Astrocyte of the cerebellum (primary cell): ENCODE results near the gene MTMR3.

Experiments
- DNase-seq: peaks from one replicate; pipeline ENCODE4 v3.0.0-alpha.2; 2011; ENCODE audit warnings: low read depth
- H3K4me3 ChIP-seq: 2 replicates; pipeline ENCODE4 v1.5.1; 2011; ENCODE audit warnings: mild to moderate bottlenecking, low read depth, low read length, moderate library complexity
- CTCF ChIP-seq: IDR thresholded peaks from 2 replicates; pipeline ENCODE4 v1.5.1; 2012; ENCODE audit warnings: low read length, low read depth, moderate library complexity, mild to moderate bottlenecking; ENCODE audit errors: missing control alignments
- in situ Hi-C: cut with HindIII; loops from 2 replicates; pipeline ENCODE4 v1.10.0; 2017; ENCODE audit warnings: low sequenced_read_pairs

Gene MTMR3

GRCh38 chr22:29890760-29891159 lies 7.8 kb downstream of the MTMR3 start:
- in situ Hi-C loops = no loop called here
- TF ChIP-seq CTCF = no peak
- H3K4me3 ChIP-seq = no peak overlapping the region
- no peak for DNase-seq

GRCh38 chr22:29892315-29893156 lies 9.6 kb downstream of the MTMR3 start:
- TF ChIP-seq CTCF = no peak
- no peak for DNase-seq

DNA sequence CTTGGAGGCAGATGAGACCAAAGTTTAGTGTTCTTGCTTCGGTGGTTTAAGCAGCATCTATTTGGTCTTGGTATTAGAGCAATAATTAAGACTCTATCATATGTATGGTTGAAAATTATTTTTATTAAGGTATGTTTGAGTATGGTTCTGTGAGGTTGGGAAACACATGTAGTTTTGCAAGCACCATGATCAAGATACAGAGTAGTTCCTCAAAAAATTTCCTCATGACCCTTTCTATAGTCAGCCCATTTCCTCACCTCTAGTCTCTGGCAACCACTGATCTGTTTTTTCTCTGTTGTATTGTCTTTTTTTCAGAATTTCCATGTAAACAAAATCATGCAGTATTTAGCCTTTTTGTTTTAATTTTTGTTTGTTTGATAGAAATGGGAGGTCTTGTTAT lies 18.4 kb downstream of the MTMR3 start:
- no peak for TF ChIP-seq CTCF
- in situ Hi-C loops = no loop called here
- DNase-seq = no peak
- H3K4me3 ChIP-seq = no peak overlapping the region

More at GRCh38 chr22:29892315-29893156, 9.6 kb downstream of the MTMR3 start:
- in situ Hi-C loops = no loop called here
- no peak overlapping the region for H3K4me3 ChIP-seq

GRCh38 chr22:29903371-29903770 lies 20.4 kb downstream of the MTMR3 start:
- DNase-seq = no peak
- H3K4me3 ChIP-seq = no peak overlapping the region
- in situ Hi-C loops = no loop called here
- TF ChIP-seq CTCF = no peak

GRCh38 chr22:29904020-29904419 lies 21.0 kb downstream of the MTMR3 start:
- DNase-seq = no peak
- no peak for TF ChIP-seq CTCF
- no peak overlapping the region for H3K4me3 ChIP-seq
- in situ Hi-C loops = no loop called here

DNA sequence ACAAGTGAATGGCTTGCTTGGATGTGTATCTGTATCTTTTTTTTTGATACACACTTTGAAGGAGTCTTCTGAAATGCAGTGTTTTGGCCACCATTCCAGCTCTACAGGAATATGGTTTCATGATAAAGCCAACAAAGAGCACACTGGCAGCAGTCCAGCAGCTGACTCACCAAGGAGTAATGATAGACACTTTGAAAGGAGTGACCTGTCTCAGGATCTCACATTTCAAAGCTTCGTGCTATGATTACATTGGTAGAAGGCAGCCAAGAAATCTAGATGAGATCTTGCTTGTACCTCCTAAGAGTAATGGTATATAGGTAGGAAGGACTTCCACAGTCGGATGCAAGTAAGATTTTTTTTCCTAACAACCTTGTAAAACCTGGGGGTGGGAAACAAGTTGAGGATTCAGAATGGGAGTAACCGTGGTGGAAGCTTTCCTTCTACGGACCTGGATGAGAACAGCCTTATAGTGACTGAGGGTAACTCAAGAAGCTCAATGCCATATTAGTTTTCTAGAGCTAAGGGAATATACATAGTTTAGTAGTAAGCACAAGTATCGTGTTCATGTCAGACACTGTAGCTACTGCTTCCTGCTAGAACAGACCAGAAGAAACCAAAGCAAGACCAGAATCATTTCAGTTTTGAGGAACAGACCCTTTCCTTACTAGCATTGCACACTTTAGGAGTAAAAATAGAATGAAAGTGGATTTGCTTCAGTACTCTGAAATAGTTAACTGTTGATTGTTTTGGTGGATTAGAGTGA lies 25.0 kb downstream of the MTMR3 start:
- no peak for TF ChIP-seq CTCF
- H3K4me3 ChIP-seq = no peak overlapping the region
- peak; percentile 99 for DNase-seq
- in situ Hi-C loops = no loop called here
